ENCODE measurements around the gene PRKAB1. TPM values are rescaled to one million over a fixed set of nuclear protein-coding genes. Genes with fewer than 3 reads are reported as not detected.
A peak's percentile ranks its signal among the peaks of the same experiment; 100 is the strongest.
"Not testable (repeated sequence)": the region's sequence is repeated elsewhere in the genome, so short reads cannot be mapped to it uniquely, and the experiment has no call there.

Gene PRKAB1
- 28.1 and 32.7 TPM in 2 replicates for total RNA-seq (2014; rRNA removed; shearing (Covaris generic); ENCODE audit: low replicate concordance)

GRCh38 chr12:119667577-119668323 lies at the start of gene PRKAB1:
TSS of gene PRKAB1 (plus strand) at chr12:119668133. CDS start at chr12:119668245, 112 bp downstream.
- Histone ChIP-seq H4K20me1 (ENCODE audit: insufficient read depth, low read depth, low read length) (peaks cover 16% of the 10 kb centered on the region), H3K9me3 (ENCODE audit: low read length) (no peaks in the 10 kb centered on the region), H3K4me3 (ENCODE audit: low read length) (peak within 1 kb of the TSS; percentile 97), H3K36me3 (ENCODE audit: insufficient read depth, low read length) (peaks cover 29% of the 10 kb centered on the region), H3K4me2 (ENCODE audit: low read depth, low read length, poor library complexity, severe bottlenecking) (peak within 1 kb of the TSS; percentile 84), H3K9me2 (replicated peaks; ENCODE audit: insufficient read depth, low read length) (no peaks in the 10 kb centered on the region), H3K4me1 (ENCODE audit: low read length) (peaks cover 43% of the 10 kb centered on the region), H3K27me3 (ENCODE audit: low read length) (no peaks in the 10 kb centered on the region), H2AFZ (ENCODE audit: low read length) (peak within 1 kb of the TSS; percentile 64; the same call in 1 of the 2 replicates), H3K79me2 (ENCODE audit: low read length) (peaks cover 46% of the 10 kb centered on the region), H3K9ac (ENCODE audit: low read length) (peak within 1 kb of the TSS; percentile 99), H3K27ac (ENCODE audit: low read length) (peak within 1 kb of the TSS; percentile 97)
- DNase-seq = peak; percentile 99

- H2AFZ ChIP-seq (ENCODE audit: low read length); H3K9me2 ChIP-seq (replicated peaks; ENCODE audit: insufficient read depth, low read length); H3K27ac ChIP-seq (ENCODE audit: low read length); H3K4me1 ChIP-seq (ENCODE audit: low read length); H4K20me1 ChIP-seq (ENCODE audit: insufficient read depth, low read depth, low read length); H3K9ac ChIP-seq (ENCODE audit: low read length); H3K79me2 ChIP-seq (ENCODE audit: low read length); H3K9me3 ChIP-seq (ENCODE audit: low read length); H3K4me2 ChIP-seq (ENCODE audit: low read depth, low read length, poor library complexity, severe bottlenecking); H3K36me3 ChIP-seq (ENCODE audit: insufficient read depth, low read length); H3K4me3 ChIP-seq (ENCODE audit: low read length); DNase-seq; H3K27me3 ChIP-seq (ENCODE audit: low read length): not testable (repeated sequence)
Measured at GRCh38 chr12:119618328-119618896, 49.5 kb upstream of the PRKAB1 start.

GRCh38 chr12:119620490-119620889 lies 47.4 kb upstream of the PRKAB1 start:
- Histone ChIP-seq H3K79me2 (ENCODE audit: low read length) (no peaks in the 10 kb centered on the region), H3K4me2 (ENCODE audit: low read depth, low read length, poor library complexity, severe bottlenecking) (no peak overlapping the region), H3K9me3 (ENCODE audit: low read length) (no peaks in the 10 kb centered on the region), H3K4me3 (ENCODE audit: low read length) (no peak overlapping the region), H3K27me3 (ENCODE audit: low read length) (no peaks in the 10 kb centered on the region), H3K9me2 (replicated peaks; ENCODE audit: insufficient read depth, low read length) (no peaks in the 10 kb centered on the region), H4K20me1 (ENCODE audit: insufficient read depth, low read depth, low read length) (no peaks in the 10 kb centered on the region), H3K36me3 (ENCODE audit: insufficient read depth, low read length) (no peaks in the 10 kb centered on the region), H3K27ac (ENCODE audit: low read length) (no peak overlapping the region), H3K4me1 (ENCODE audit: low read length) (no peaks in the 10 kb centered on the region), H3K9ac (ENCODE audit: low read length) (no peak overlapping the region), H2AFZ (ENCODE audit: low read length) (no peak overlapping the region)
- no peak for DNase-seq

GRCh38 chr12:119621878-119622277 lies 46.1 kb upstream of the PRKAB1 start:
- Histone ChIP-seq H3K79me2 (ENCODE audit: low read length) (no peaks in the 10 kb centered on the region), H3K4me3 (ENCODE audit: low read length) (no peak overlapping the region), H3K4me2 (ENCODE audit: low read depth, low read length, poor library complexity, severe bottlenecking) (no peak overlapping the region), H3K27me3 (ENCODE audit: low read length) (no peaks in the 10 kb centered on the region), H3K9me2 (replicated peaks; ENCODE audit: insufficient read depth, low read length) (no peaks in the 10 kb centered on the region), H3K4me1 (ENCODE audit: low read length) (no peaks in the 10 kb centered on the region), H3K9ac (ENCODE audit: low read length) (no peak overlapping the region), H3K9me3 (ENCODE audit: low read length) (no peaks in the 10 kb centered on the region), H3K36me3 (ENCODE audit: insufficient read depth, low read length) (no peaks in the 10 kb centered on the region), H4K20me1 (ENCODE audit: insufficient read depth, low read depth, low read length) (no peaks in the 10 kb centered on the region), H2AFZ (ENCODE audit: low read length) (no peak overlapping the region), H3K27ac (ENCODE audit: low read length) (no peak overlapping the region)
- DNase-seq = no peak

- no peaks in the 10 kb centered on the region for H3K27me3 ChIP-seq (ENCODE audit: low read length)
- H3K4me3 ChIP-seq (ENCODE audit: low read length) = no peak overlapping the region
- H3K9me2 ChIP-seq (replicated peaks; ENCODE audit: insufficient read depth, low read length) = no peaks in the 10 kb centered on the region
- H3K4me1 ChIP-seq (ENCODE audit: low read length) = no peaks in the 10 kb centered on the region
- no peak overlapping the region for H3K4me2 ChIP-seq (ENCODE audit: low read depth, low read length, poor library complexity, severe bottlenecking)
- no peaks in the 10 kb centered on the region for H4K20me1 ChIP-seq (ENCODE audit: insufficient read depth, low read depth, low read length)
- no peak overlapping the region for H3K9ac ChIP-seq (ENCODE audit: low read length)
- H3K27ac ChIP-seq (ENCODE audit: low read length) = no peak overlapping the region
- no peak overlapping the region for H2AFZ ChIP-seq (ENCODE audit: low read length)
- no peaks in the 10 kb centered on the region for H3K36me3 ChIP-seq (ENCODE audit: insufficient read depth, low read length)
- no peaks in the 10 kb centered on the region for H3K9me3 ChIP-seq (ENCODE audit: low read length)
- H3K79me2 ChIP-seq (ENCODE audit: low read length) = no peaks in the 10 kb centered on the region
- no peak for DNase-seq
Measured at GRCh38 chr12:119624966-119625365, 43.0 kb upstream of the PRKAB1 start.

- Histone ChIP-seq H3K36me3 (ENCODE audit: insufficient read depth, low read length) (no peaks in the 10 kb centered on the region), H3K79me2 (ENCODE audit: low read length) (no peaks in the 10 kb centered on the region), H3K4me2 (ENCODE audit: low read depth, low read length, poor library complexity, severe bottlenecking) (no peak overlapping the region), H2AFZ (ENCODE audit: low read length) (no peak overlapping the region), H3K9me3 (ENCODE audit: low read length) (no peaks in the 10 kb centered on the region), H3K27ac (ENCODE audit: low read length) (no peak overlapping the region), H3K9ac (ENCODE audit: low read length) (no peak overlapping the region), H3K4me1 (ENCODE audit: low read length) (no peaks in the 10 kb centered on the region), H4K20me1 (ENCODE audit: insufficient read depth, low read depth, low read length) (no peaks in the 10 kb centered on the region), H3K4me3 (ENCODE audit: low read length) (no peak overlapping the region), H3K9me2 (replicated peaks; ENCODE audit: insufficient read depth, low read length) (no peaks in the 10 kb centered on the region), H3K27me3 (ENCODE audit: low read length) (no peaks in the 10 kb centered on the region)
- DNase-seq = no peak
Measured at GRCh38 chr12:119627019-119627643, 40.8 kb upstream of the PRKAB1 start.

GRCh38 chr12:119627686-119628085 lies 40.2 kb upstream of the PRKAB1 start:
- no peak overlapping the region for H3K4me2 ChIP-seq (ENCODE audit: low read depth, low read length, poor library complexity, severe bottlenecking)
- no peaks in the 10 kb centered on the region for H3K36me3 ChIP-seq (ENCODE audit: insufficient read depth, low read length)
- H3K4me1 ChIP-seq (ENCODE audit: low read length) = no peaks in the 10 kb centered on the region
- no peak overlapping the region for H3K27ac ChIP-seq (ENCODE audit: low read length)
- no peak overlapping the region for H3K4me3 ChIP-seq (ENCODE audit: low read length)
- H3K9ac ChIP-seq (ENCODE audit: low read length) = no peak overlapping the region
- no peaks in the 10 kb centered on the region for H3K9me3 ChIP-seq (ENCODE audit: low read length)
- no peaks in the 10 kb centered on the region for H4K20me1 ChIP-seq (ENCODE audit: insufficient read depth, low read depth, low read length)
- DNase-seq = no peak
- no peaks in the 10 kb centered on the region for H3K9me2 ChIP-seq (replicated peaks; ENCODE audit: insufficient read depth, low read length)
- no peaks in the 10 kb centered on the region for H3K27me3 ChIP-seq (ENCODE audit: low read length)
- H3K79me2 ChIP-seq (ENCODE audit: low read length) = no peaks in the 10 kb centered on the region
- no peak overlapping the region for H2AFZ ChIP-seq (ENCODE audit: low read length)

- no peak for DNase-seq
- H3K4me2 ChIP-seq (ENCODE audit: low read depth, low read length, poor library complexity, severe bottlenecking) = no peak overlapping the region
- no peaks in the 10 kb centered on the region for H3K27me3 ChIP-seq (ENCODE audit: low read length)
- no peaks in the 10 kb centered on the region for H3K9me3 ChIP-seq (ENCODE audit: low read length)
- no peaks in the 10 kb centered on the region for H3K9me2 ChIP-seq (replicated peaks; ENCODE audit: insufficient read depth, low read length)
- no peak overlapping the region for H3K4me3 ChIP-seq (ENCODE audit: low read length)
- no peak overlapping the region for H3K9ac ChIP-seq (ENCODE audit: low read length)
- no peaks in the 10 kb centered on the region for H4K20me1 ChIP-seq (ENCODE audit: insufficient read depth, low read depth, low read length)
- no peaks in the 10 kb centered on the region for H3K4me1 ChIP-seq (ENCODE audit: low read length)
- H3K36me3 ChIP-seq (ENCODE audit: insufficient read depth, low read length) = no peaks in the 10 kb centered on the region
- no peak overlapping the region for H2AFZ ChIP-seq (ENCODE audit: low read length)
- H3K27ac ChIP-seq (ENCODE audit: low read length) = no peak overlapping the region
- H3K79me2 ChIP-seq (ENCODE audit: low read length) = no peaks in the 10 kb centered on the region
Measured at GRCh38 chr12:119630223-119630780, 37.6 kb upstream of the PRKAB1 start.

Measured in Karpas-422 (cell line).